Skin of body (tissue), 2 donors: ENCODE results near the gene SOWAHB. TPM values are rescaled to one million over a fixed set of nuclear protein-coding genes. Genes with fewer than 3 reads are reported as not detected.

Source experiments
- DNase-seq: peaks from one replicate; lab custom pipeline; 2025; lab: John Stamatoyannopoulos, UW
- total RNA-seq: library from RNA; depleted of rRNA; stranded (reverse); fragments of >200 nt; gene quantifications from one replicate; pipeline ENCODE4 v1.2.3, GENCODE V29; 2014

The SOWAHB gene
- total RNA-seq, 1 donor from 2014 or later, result 1.7 TPM

- DNase-seq, result no peak
These were observed 46.6 kb downstream of the SOWAHB start for GRCh38 chr4:76851375-76851774.

- DNase-seq, result no peak
These were observed 47.9 kb downstream of the SOWAHB start for GRCh38 chr4:76850010-76850441.

Other genes with a start within 250 kb of the SOWAHB start
- 198 TPM for gene SEPTIN11, start 51.6 kb upstream of the SOWAHB start, total RNA-seq
- 157 TPM for gene CCNI, start 177.8 kb upstream of the SOWAHB start, total RNA-seq